Cardiac muscle cell (in vitro differentiated cells and primary cell): ENCODE measurements around the gene STK40. TPM values are rescaled to one million over a fixed set of nuclear protein-coding genes. Genes with fewer than 3 reads are reported as not detected.

ENCODE experiments used
- DNase-seq, 2 donors: peaks; one replicate each; pipeline versions ENCODE4 v3.0.0 to v3.0.0-alpha.2; 2010 to 2017; ENCODE audit warnings: low read depth in 1 of 2, low spot score in 1 of 2
- H3K27ac ChIP-seq: fragments of 200-600 bp; sonication (generic); 2 replicates; pipeline ENCODE4 v1.5.1; 2016
- H3K27me3 ChIP-seq: fragments of 200-600 bp; sonication (generic); 2 replicates; pipeline ENCODE4 v1.6.0; 2016; ENCODE audit warnings: control low read depth
- H3K36me3 ChIP-seq: fragments of 200-600 bp; sonication (generic); 2 replicates; pipeline ENCODE4 v1.5.1; 2016; ENCODE audit warnings: control low read depth
- H3K4me1 ChIP-seq: fragments of 200-600 bp; sonication (generic); 2 replicates; pipeline ENCODE4 v1.8.1; 2017; ENCODE audit warnings: low read depth, mild to moderate bottlenecking, mixed run types
- H3K4me3 ChIP-seq: fragments of 200-600 bp; sonication (generic); 2 replicates; pipeline ENCODE4 v1.5.1; 2016; ENCODE audit warnings: mild to moderate bottlenecking
- H3K9me3 ChIP-seq: fragments of 200-600 bp; sonication (generic); 2 replicates; pipeline ENCODE4 v1.5.1; 2017; ENCODE audit warnings: low read depth, mild to moderate bottlenecking, control low read depth
- polyA plus RNA-seq: library from polyadenylated mRNA; unstranded; fragments of >200 nt; fragmentation: Nextera tagmentation; extraction: Ambion mirVana; gene quantifications from 2 replicates; pipeline ENCODE4 v1.2.1, GENCODE V29; 2016
- total RNA-seq: library from RNA; depleted of rRNA; stranded (reverse); fragments of >200 nt; gene quantifications from 2 replicates; pipeline ENCODE4 v1.2.3, GENCODE V29; 2016
- TF ChIP-seq, protein P1 (sequence below): IDR thresholded peaks from 2 replicates; pipeline ENCODE4 v1.5.1; 2012; ENCODE audit warnings: low read depth, mild to moderate bottlenecking, low read length

Gene STK40
- 37.0 and 38.5 TPM in 2 replicates for total RNA-seq
- polyA plus RNA-seq, result 43.9 and 51.1 TPM in 2 replicates

DNA sequence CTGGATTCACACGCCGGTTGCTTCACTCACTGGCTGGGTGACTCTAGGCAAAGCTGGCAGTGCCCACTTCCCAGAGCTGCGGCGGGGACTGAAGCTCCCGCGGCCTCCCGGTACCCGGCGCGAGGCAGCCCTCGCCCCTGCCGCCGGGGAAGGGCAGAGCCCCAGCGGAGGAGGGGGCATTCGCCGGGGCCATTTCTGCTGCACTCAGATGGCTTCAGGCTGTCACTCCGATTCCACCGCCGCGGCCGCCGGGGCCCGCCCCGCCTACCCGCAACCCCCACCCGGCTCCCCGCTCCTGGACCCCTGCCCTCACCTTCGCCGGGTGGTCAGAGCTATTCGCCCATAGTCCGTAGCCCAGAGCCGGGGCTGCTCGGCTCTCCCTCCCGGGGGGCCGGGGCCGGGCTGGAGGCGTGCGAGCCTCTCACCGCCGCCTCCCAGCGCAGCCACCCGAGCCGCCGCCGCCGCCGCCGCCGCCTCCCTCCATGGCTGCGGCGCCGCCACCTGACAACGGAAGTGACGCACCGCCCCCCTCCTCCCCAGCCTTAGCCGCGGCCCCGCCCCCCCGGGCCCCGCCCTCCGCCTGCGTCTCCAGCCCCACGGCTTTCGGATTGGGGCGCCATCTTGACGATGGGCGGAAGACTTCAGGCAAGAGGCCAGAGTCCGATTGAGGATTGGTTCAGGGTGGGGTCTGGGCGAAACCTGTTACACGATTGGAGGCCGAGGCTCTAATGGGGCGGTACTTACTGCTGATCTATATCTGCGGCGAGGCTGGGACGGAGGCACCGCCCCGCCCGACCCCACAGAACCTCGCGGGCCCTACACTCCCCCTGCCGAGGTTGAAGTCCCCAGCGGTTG lies at the start of gene STK40:
STK40 (minus strand) TSS at position 515 of the 855 bp plus-strand sequence. CDS start 24,592 bp downstream, outside the sequence.
- peak; percentile 99 to 100 for DNase-seq
- H3K36me3 ChIP-seq, result no peaks in the 10 kb centered on the region
- H3K27ac ChIP-seq, result peak within 1 kb of the TSS; percentile 90

DNA sequence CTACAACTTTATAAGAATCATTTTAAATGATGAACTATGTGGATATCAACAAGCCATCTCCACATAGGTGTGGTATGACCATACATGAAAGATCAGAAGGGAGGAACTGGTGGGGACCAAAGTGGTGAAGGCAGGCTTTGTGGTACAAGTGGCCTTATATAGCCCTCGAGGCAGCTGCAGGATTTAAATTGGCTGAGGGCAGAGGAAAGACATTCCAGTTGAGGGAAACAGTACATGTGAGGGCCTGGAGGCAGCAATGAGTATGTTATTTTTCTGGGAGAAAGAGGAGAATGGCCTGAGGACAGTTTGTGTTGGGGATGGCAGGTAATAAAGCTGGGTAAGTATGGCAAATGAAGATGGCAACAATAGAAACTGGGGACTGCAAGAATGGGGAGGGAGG lies 47.4 kb upstream of the STK40 start:
- DNase-seq, result no peak
- H3K36me3 ChIP-seq, result peaks cover 8% of the 10 kb centered on the region
- TF ChIP-seq, protein P1, sequence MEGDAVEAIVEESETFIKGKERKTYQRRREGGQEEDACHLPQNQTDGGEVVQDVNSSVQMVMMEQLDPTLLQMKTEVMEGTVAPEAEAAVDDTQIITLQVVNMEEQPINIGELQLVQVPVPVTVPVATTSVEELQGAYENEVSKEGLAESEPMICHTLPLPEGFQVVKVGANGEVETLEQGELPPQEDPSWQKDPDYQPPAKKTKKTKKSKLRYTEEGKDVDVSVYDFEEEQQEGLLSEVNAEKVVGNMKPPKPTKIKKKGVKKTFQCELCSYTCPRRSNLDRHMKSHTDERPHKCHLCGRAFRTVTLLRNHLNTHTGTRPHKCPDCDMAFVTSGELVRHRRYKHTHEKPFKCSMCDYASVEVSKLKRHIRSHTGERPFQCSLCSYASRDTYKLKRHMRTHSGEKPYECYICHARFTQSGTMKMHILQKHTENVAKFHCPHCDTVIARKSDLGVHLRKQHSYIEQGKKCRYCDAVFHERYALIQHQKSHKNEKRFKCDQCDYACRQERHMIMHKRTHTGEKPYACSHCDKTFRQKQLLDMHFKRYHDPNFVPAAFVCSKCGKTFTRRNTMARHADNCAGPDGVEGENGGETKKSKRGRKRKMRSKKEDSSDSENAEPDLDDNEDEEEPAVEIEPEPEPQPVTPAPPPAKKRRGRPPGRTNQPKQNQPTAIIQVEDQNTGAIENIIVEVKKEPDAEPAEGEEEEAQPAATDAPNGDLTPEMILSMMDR, result no peak
- H3K4me3 ChIP-seq, result no peak overlapping the region
- no peaks in the 10 kb centered on the region for H3K4me1 ChIP-seq
- H3K27ac ChIP-seq, result no peak overlapping the region
- H3K27me3 ChIP-seq, result no peaks in the 10 kb centered on the region
- H3K9me3 ChIP-seq, result no peaks in the 10 kb centered on the region

More for the DNA sequence above, at the start of gene STK40:
- no peaks in the 10 kb centered on the region for H3K9me3 ChIP-seq
- H3K4me1 ChIP-seq, result peaks cover 20% of the 10 kb centered on the region
- H3K4me3 ChIP-seq, result peak within 1 kb of the TSS; percentile 76
- TF ChIP-seq, protein P1, result no peak
- no peaks in the 10 kb centered on the region for H3K27me3 ChIP-seq

- Histone ChIP-seq H3K27ac (no peak overlapping the region), H3K27me3 (no peaks in the 10 kb centered on the region), H3K9me3 (no peaks in the 10 kb centered on the region), H3K4me1 (no peaks in the 10 kb centered on the region), H3K4me3 (no peak overlapping the region), H3K36me3 (peaks cover 6% of the 10 kb centered on the region)
- no peak for DNase-seq
- TF ChIP-seq, protein P1, result no peak
Measured at GRCh38 chr1:36432616-36433015, 46.9 kb upstream of the STK40 start.

GRCh38 chr1:36425791-36426190 lies 40.1 kb upstream of the STK40 start:
- peaks cover 16% of the 10 kb centered on the region for H3K36me3 ChIP-seq
- no peak overlapping the region for H3K4me3 ChIP-seq
- DNase-seq, result no peak
- H3K9me3 ChIP-seq, result no peaks in the 10 kb centered on the region
- H3K27ac ChIP-seq, result no peak overlapping the region
- no peaks in the 10 kb centered on the region for H3K27me3 ChIP-seq
- TF ChIP-seq, protein P1, result no peak
- no peaks in the 10 kb centered on the region for H3K4me1 ChIP-seq

DNA sequence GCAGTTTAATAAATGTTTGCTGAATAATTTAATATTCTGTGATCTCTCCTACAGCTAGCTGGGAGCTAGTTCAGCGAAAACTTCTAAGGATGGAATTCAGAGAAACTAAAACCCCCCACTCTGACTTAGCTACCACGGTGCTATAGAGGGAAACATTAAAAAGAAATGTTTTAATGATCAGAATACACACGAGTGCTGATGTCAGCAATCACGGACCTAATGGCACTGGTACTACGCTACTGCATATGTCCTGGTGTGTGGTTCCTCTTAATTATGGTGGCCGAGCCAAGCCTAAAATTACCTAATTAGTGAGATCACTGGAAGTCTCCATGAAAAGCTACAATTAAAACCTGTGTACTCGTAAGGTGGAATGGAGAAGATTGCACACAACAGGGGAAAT lies 35.9 kb upstream of the STK40 start:
- H3K27ac ChIP-seq, result no peak overlapping the region
- H3K4me1 ChIP-seq, result no peaks in the 10 kb centered on the region
- H3K27me3 ChIP-seq, result no peaks in the 10 kb centered on the region
- H3K36me3 ChIP-seq, result peaks cover 11% of the 10 kb centered on the region
- TF ChIP-seq, protein P1, result no peak
- H3K9me3 ChIP-seq, result no peaks in the 10 kb centered on the region
- no peak overlapping the region for H3K4me3 ChIP-seq
- DNase-seq, result no peak
